ENCODE data around the gene MED12L.
"Not testable (repeated sequence)": the region's sequence is repeated elsewhere in the genome, so short reads cannot be mapped to it uniquely, and the experiment has no call there.

MED12L gene

GRCh38 chr3:151166161-151166560 lies 80.7 kb downstream of the MED12L start:
- no peak overlapping the region for H3K4me3 ChIP-seq (ENCODE audit: low read depth, low read length)
- no peak for TF ChIP-seq CTCF (IDR thresholded peaks at IDR 0.05; ENCODE audit: borderline replicate concordance, insufficient read depth, low read depth, low read length)

GRCh38 chr3:151168269-151169094 lies 83.0 kb downstream of the MED12L start:
- peak; percentile 81 for TF ChIP-seq CTCF (IDR thresholded peaks at IDR 0.05; ENCODE audit: borderline replicate concordance, insufficient read depth, low read depth, low read length)
- H3K4me3 ChIP-seq (ENCODE audit: low read depth, low read length), result no peak overlapping the region

- no peak overlapping the region for H3K4me3 ChIP-seq (ENCODE audit: low read depth, low read length)
- TF ChIP-seq CTCF (IDR thresholded peaks at IDR 0.05; ENCODE audit: borderline replicate concordance, insufficient read depth, low read depth, low read length), result no peak
Observed at GRCh38 chr3:151169262-151169947, 83.9 kb downstream of the MED12L start.

GRCh38 chr3:151169948-151170679 lies 84.7 kb downstream of the MED12L start:
- H3K4me3 ChIP-seq (ENCODE audit: low read depth, low read length), result not testable (repeated sequence)

- TF ChIP-seq CTCF (IDR thresholded peaks at IDR 0.05; ENCODE audit: borderline replicate concordance, insufficient read depth, low read depth, low read length), result no peak
- H3K4me3 ChIP-seq (ENCODE audit: low read depth, low read length), result no peak overlapping the region
Observed at GRCh38 chr3:151171145-151171757, 85.8 kb downstream of the MED12L start.

GRCh38 chr3:151174351-151174750 lies 88.9 kb downstream of the MED12L start:
- no peak overlapping the region for H3K4me3 ChIP-seq (ENCODE audit: low read depth, low read length)
- TF ChIP-seq CTCF (IDR thresholded peaks at IDR 0.05; ENCODE audit: borderline replicate concordance, insufficient read depth, low read depth, low read length), result no peak

GRCh38 chr3:151175952-151176351 lies 90.5 kb downstream of the MED12L start:
- TF ChIP-seq CTCF (IDR thresholded peaks at IDR 0.05; ENCODE audit: borderline replicate concordance, insufficient read depth, low read depth, low read length), result no peak
- no peak overlapping the region for H3K4me3 ChIP-seq (ENCODE audit: low read depth, low read length)
